IMR-90 (cell line): ENCODE results near the gene SRPK2. TPM values are rescaled to one million over a fixed set of nuclear protein-coding genes. Genes with fewer than 3 reads are reported as not detected.

ENCODE experiments used
- ATAC-seq: fragments of 200-7000 bp; cut with Tn5 transposase; 2 replicates; pipeline ENCODE4 v1.9.1; 2020; ENCODE audit warnings: low read depth, mild to moderate bottlenecking, moderate library complexity
- BruUV-seq: library from RNA; stranded (reverse); fragments of 400-500 nt; replicated peaks from 2 replicates; lab custom pipeline; 2021; lab: Mats Ljungman, UMichigan
- CTCF ChIA-PET: fragments of 300-600 bp; formaldehyde crosslinking; extraction: SDS; loops from one replicate; lab custom pipeline; 2021; ENCODE audit warnings: antibody characterized with exemption; lab: Yijun Ruan, JAX
- POLR2A ChIA-PET: fragments of 300-600 bp; sonication (Branson Sonifier 250); formaldehyde crosslinking; loops from one replicate; lab custom pipeline; 2022; ENCODE audit warnings: antibody characterized with exemption; ENCODE audit not compliant: unreplicated experiment; lab: Charles Lee
- DNase-seq: peaks from one replicate; pipeline ENCODE4 v3.0.0; 2013
- H2AFZ ChIP-seq: replicated peaks from 2 replicates; pipeline ENCODE3; 2013; ENCODE audit warnings: low read length, mild to moderate bottlenecking; ENCODE audit not compliant: poor library complexity
- H2AK5ac ChIP-seq: 2 replicates; pipeline ENCODE4 v1.6.1; 2013; ENCODE audit warnings: low read depth, low read length, inconsistent platforms
- H2AK9ac ChIP-seq: replicated peaks from 2 replicates; pipeline ENCODE3; 2013; ENCODE audit warnings: mild to moderate bottlenecking, low read depth, low read length, moderate library complexity; ENCODE audit not compliant: poor library complexity
- H2BK120ac ChIP-seq: 2 replicates; pipeline ENCODE4 v1.6.1; 2013; ENCODE audit warnings: low read depth, low read length, inconsistent platforms
- H2BK15ac ChIP-seq: 3 replicates; pipeline ENCODE4 v1.6.1; 2013; ENCODE audit warnings: low read depth, low read length, inconsistent platforms
- H2BK20ac ChIP-seq: 2 replicates; pipeline ENCODE4 v1.6.1; 2013; ENCODE audit warnings: low read depth, mild to moderate bottlenecking, inconsistent platforms, low read length, moderate library complexity
- H2BK5ac ChIP-seq: 2 replicates; pipeline ENCODE4 v1.6.1; 2013; ENCODE audit warnings: mild to moderate bottlenecking, low read depth, low read length, inconsistent platforms; ENCODE audit not compliant: poor library complexity, severe bottlenecking
- H3K14ac ChIP-seq: replicated peaks from 2 replicates; pipeline ENCODE4 v1.6.1; 2013; ENCODE audit warnings: low read depth, low read length, inconsistent platforms
- H3K18ac ChIP-seq: 2 replicates; pipeline ENCODE4 v1.6.1; 2013; ENCODE audit warnings: low read depth, low read length, control low read depth
- H3K23ac ChIP-seq: 2 replicates; pipeline ENCODE4 v1.6.1; 2013; ENCODE audit warnings: low read depth, low read length, inconsistent platforms
- H3K27ac ChIP-seq: 2 replicates; pipeline ENCODE4 v1.5.1; 2013; ENCODE audit warnings: mild to moderate bottlenecking, control low read depth, low read length; ENCODE audit not compliant: insufficient read depth
- H3K27me3 ChIP-seq: 2 replicates; pipeline ENCODE4 v1.6.1; 2013; ENCODE audit warnings: low read length; ENCODE audit not compliant: control insufficient read depth, insufficient read depth
- H3K36me3 ChIP-seq: 2 replicates; pipeline ENCODE4 v1.6.1; 2013; ENCODE audit warnings: low read length, mixed read lengths; ENCODE audit not compliant: control insufficient read depth, insufficient read depth
- H3K4ac ChIP-seq: 2 replicates; pipeline ENCODE4 v1.6.1; 2013; ENCODE audit warnings: low read depth, low read length, inconsistent platforms
- H3K4me1 ChIP-seq: 2 replicates; pipeline ENCODE4 v1.6.1; 2013; ENCODE audit warnings: low read length, mixed read lengths; ENCODE audit not compliant: control insufficient read depth, insufficient read depth
- H3K4me2 ChIP-seq: 2 replicates; pipeline ENCODE4 v1.6.1; 2013; ENCODE audit warnings: low read depth, mild to moderate bottlenecking, control low read depth, low read length, moderate library complexity
- H3K4me3 ChIP-seq: 2 replicates; pipeline ENCODE4 v1.5.1; 2013; ENCODE audit warnings: low read depth, mild to moderate bottlenecking, control low read depth, low read length, moderate library complexity; ENCODE audit not compliant: insufficient read depth
- H3K56ac ChIP-seq: 2 replicates; pipeline ENCODE4 v1.6.1; 2013; ENCODE audit warnings: low read length, inconsistent platforms; ENCODE audit not compliant: insufficient read depth; ENCODE audit errors: extremely low read depth
- H3K79me1 ChIP-seq, 2 experiments: 2 replicates each; pipeline ENCODE4 v1.6.1; 2013; ENCODE audit warnings: low read length in 2 of 2, inconsistent platforms in 1 of 2, low read depth in 1 of 2
- H3K9ac ChIP-seq: 2 replicates; pipeline ENCODE4 v1.6.1; 2013; ENCODE audit warnings: low read depth, low read length, control low read depth
- H3K9me1 ChIP-seq: 2 replicates; pipeline ENCODE4 v1.6.1; 2013; ENCODE audit warnings: low read length, inconsistent platforms; ENCODE audit not compliant: insufficient read depth
- H3K9me3 ChIP-seq: 2 replicates; pipeline ENCODE4 v1.6.1; 2013; ENCODE audit warnings: low read length; ENCODE audit not compliant: control insufficient read depth, insufficient read depth
- H4K20me1 ChIP-seq: 2 replicates; pipeline ENCODE4 v1.6.1; 2013; ENCODE audit warnings: low read length, inconsistent platforms; ENCODE audit not compliant: insufficient read depth
- H4K5ac ChIP-seq: 2 replicates; pipeline ENCODE4 v1.6.1; 2013; ENCODE audit warnings: mild to moderate bottlenecking, low read depth, low read length, control low read depth
- H4K8ac ChIP-seq, 2 experiments: 2 replicates each; pipeline ENCODE4 v1.6.1; 2013; ENCODE audit warnings: low read depth in 2 of 2, low read length in 2 of 2, control low read depth in 1 of 2, inconsistent platforms in 1 of 2
- H4K91ac ChIP-seq: 2 replicates; pipeline ENCODE4 v1.6.1; 2013; ENCODE audit warnings: low read depth, low read length, inconsistent platforms; ENCODE audit not compliant: insufficient read depth
- BHLHE40 ChIP-seq: fragments of 150-350 bp; IDR thresholded peaks from 2 replicates; pipeline ENCODE4 v1.6.1; 2016; ENCODE audit warnings: mild to moderate bottlenecking, low read depth, low read length
- CEBPB ChIP-seq: IDR thresholded peaks from 2 replicates; pipeline ENCODE4 v1.6.1; 2012; ENCODE audit warnings: low read depth, low read length, improper control_type of control experiment
- CHD1 ChIP-seq: IDR thresholded peaks from 2 replicates; pipeline ENCODE4 v1.6.1; 2012; ENCODE audit warnings: low read depth, low read length, improper control_type of control experiment
- CTCF ChIP-seq: conservative IDR thresholded peaks from 2 replicates; pipeline ENCODE4 v1.5.1; 2012; ENCODE audit warnings: mild to moderate bottlenecking, low read depth, low read length, improper control_type of control experiment
- ELK1 ChIP-seq: fragments of 150-350 bp; IDR thresholded peaks from 2 replicates; pipeline ENCODE4 v1.6.1; 2016; ENCODE audit warnings: low read depth, mild to moderate bottlenecking, low read length, moderate library complexity, borderline replicate concordance
- FOS ChIP-seq: fragments of 150-350 bp; IDR thresholded peaks from 2 replicates; pipeline ENCODE4 v1.6.1; 2016; ENCODE audit warnings: low read depth, low read length
- MAFK ChIP-seq: IDR thresholded peaks from 2 replicates; pipeline ENCODE4 v1.6.1; 2012; ENCODE audit warnings: low read depth, low read length, improper control_type of control experiment
- MAZ ChIP-seq: IDR thresholded peaks from 2 replicates; pipeline ENCODE4 v1.6.1; 2012; ENCODE audit warnings: low read depth, mild to moderate bottlenecking, low read length, improper control_type of control experiment, moderate library complexity, borderline replicate concordance
- MXI1 ChIP-seq: IDR thresholded peaks from 2 replicates; pipeline ENCODE4 v1.6.1; 2012; ENCODE audit warnings: low read depth, mild to moderate bottlenecking, low read length, moderate library complexity, borderline replicate concordance
- NFE2L2 ChIP-seq: fragments of 150-350 bp; IDR thresholded peaks from 2 replicates; pipeline ENCODE4 v1.6.1; 2016; ENCODE audit warnings: low read depth, mild to moderate bottlenecking, low read length
- POLR2A ChIP-seq: IDR thresholded peaks from 2 replicates; pipeline ENCODE4 v1.6.1; 2012; ENCODE audit warnings: mild to moderate bottlenecking, low read depth, low read length
- RAD21 ChIP-seq: IDR thresholded peaks from 2 replicates; pipeline ENCODE4 v1.6.1; 2012; ENCODE audit warnings: low read length, improper control_type of control experiment
- RCOR1 ChIP-seq: IDR thresholded peaks from 2 replicates; pipeline ENCODE4 v1.6.1; 2012; ENCODE audit warnings: mild to moderate bottlenecking, low read length, improper control_type of control experiment; ENCODE audit not compliant: insufficient replicate concordance
- RFX5 ChIP-seq: IDR thresholded peaks from 2 replicates; pipeline ENCODE4 v1.8.0; 2012; ENCODE audit warnings: low read depth, mild to moderate bottlenecking, low read length, moderate library complexity
- SMC3 ChIP-seq: fragments of 150-350 bp; IDR thresholded peaks from 2 replicates; pipeline ENCODE4 v1.6.1; 2016; ENCODE audit warnings: low read depth, mild to moderate bottlenecking, antibody characterized with exemption, low read length, moderate library complexity
- USF2 ChIP-seq: fragments of 150-350 bp; IDR thresholded peaks from 2 replicates; pipeline ENCODE4 v1.6.1; 2017; ENCODE audit warnings: mild to moderate bottlenecking, antibody characterized with exemption, low read length, low read depth
- WGBS, 2 experiments: methylation state at CpG; one replicate each; pipeline versions ENCODE4 v1.1.5 to v1.1.7; 2013; ENCODE audit warnings: missing lambda C conversion rate in 2 of 2; ENCODE audit not compliant: insufficient read length in 1 of 2; ENCODE audit errors: extremely low coverage in 2 of 2; 5-methylcytosine and 5-hydroxymethylcytosine counted together
- dilution Hi-C: fragments of 300-500 bp; cut with HindIII; formaldehyde crosslinking; loops from one replicate; pipeline ENCODE4 v1.14.3; 2018; ENCODE audit warnings: low sequenced_read_pairs; ENCODE audit not compliant: unreplicated experiment
- in situ Hi-C: fragments of 300-500 bp; cut with MboI; formaldehyde crosslinking; loops from 3 replicates; pipeline ENCODE4 v1.14.3; 2019; ENCODE audit warnings: low sequenced_read_pairs, inconsistent platforms, mixed read lengths
- intact Hi-C: fragments of 100-400 bp; cut with micrococcal nuclease; formaldehyde crosslinking; loops from 2 replicates; pipeline ENCODE4 v1.10.0; 2022
- polyA plus RNA-seq, 3 experiments: library from polyadenylated mRNA; depleted of rRNA; stranded (reverse); fragments of >200 nt; gene quantifications; 2 replicates each; pipeline ENCODE4 v1.2.3, GENCODE V29; 2012; ENCODE audit warnings: low replicate concordance in 1 of 3
- total RNA-seq: library from RNA; depleted of rRNA; stranded (reverse); fragments of >200 nt; gene quantifications from 2 replicates; pipeline ENCODE4 v1.2.3, GENCODE V29; 2012

SRPK2 gene
- total and polyA plus RNA-seq, 2 of the 4 experiments (the other 2 are of a cell fraction) = 13.2 to 33.0 TPM

GRCh38 chr7:105354383-105354782 lies 34.3 kb downstream of the SRPK2 start:
- H3K4me2 ChIP-seq = no peak overlapping the region
- peaks cover 24% of the 10 kb centered on the region for H3K9me1 ChIP-seq
- no peak overlapping the region for H3K18ac ChIP-seq
- dilution Hi-C loops = no loop called here
- H3K4me1 ChIP-seq = peaks cover 14% of the 10 kb centered on the region
- no peak overlapping the region for H3K56ac ChIP-seq
- H2BK120ac ChIP-seq = no peak overlapping the region
- no peak overlapping the region for H4K91ac ChIP-seq
- ChIA-PET CTCF (interaction anchor here (0.6 kb wide), 1 partner anchor 1137 kb away, joined by 3 read pairs; no protein-coding TSS in a partner anchor), POLR2A (no interaction called here)
- H2AFZ ChIP-seq = no peak overlapping the region
- TF ChIP-seq FOS = no peak
- no peak for TF ChIP-seq MXI1
- TF ChIP-seq MAZ = no peak
- no peak for TF ChIP-seq BHLHE40
- no peak for TF ChIP-seq NFE2L2
- no peak for TF ChIP-seq CTCF
- no peak for TF ChIP-seq RAD21
- TF ChIP-seq CEBPB = no peak
- TF ChIP-seq POLR2A = no peak
- no peak for TF ChIP-seq USF2
- TF ChIP-seq CHD1 = no peak
- no peak for TF ChIP-seq RCOR1
- no peak for TF ChIP-seq RFX5
- no peak for TF ChIP-seq ELK1
- no peak for TF ChIP-seq SMC3
- no peak for TF ChIP-seq MAFK
- no peak overlapping the region for H3K14ac ChIP-seq
- in situ Hi-C loops = no loop called here
- peaks cover 41 to 81% of the 10 kb centered on the region in 2 experiments for H3K79me1 ChIP-seq
- H3K23ac ChIP-seq = no peak overlapping the region
- H2AK5ac ChIP-seq = no peak overlapping the region
- no peak overlapping the region for H3K27ac ChIP-seq
- H3K9ac ChIP-seq = no peak overlapping the region
- no peak overlapping the region for H3K4me3 ChIP-seq
- DNase-seq (no peak), ATAC-seq (no peak)
- peaks cover 67% of the 10 kb centered on the region for H4K20me1 ChIP-seq
- no peaks in the 10 kb centered on the region for H3K9me3 ChIP-seq
- H2BK5ac ChIP-seq = no peak overlapping the region
- no peak overlapping the region for H4K8ac ChIP-seq
- no peaks in the 10 kb centered on the region for H3K36me3 ChIP-seq
- no peak overlapping the region for H3K4ac ChIP-seq
- H2BK20ac ChIP-seq = no peak overlapping the region
- no peak overlapping the region for H2AK9ac ChIP-seq
- BruUV-seq = no TSS peak
- WGBS, 2 experiments = 89% methylated on average over 1 of the region's 2 CpGs; no CpG with 5 or more reads in 1 of the 2 experiments
- no peak overlapping the region for H2BK15ac ChIP-seq
- intact Hi-C loops = no loop called here
- H4K5ac ChIP-seq = no peak overlapping the region
- no peaks in the 10 kb centered on the region for H3K27me3 ChIP-seq
